LNCaP clone FGC (cell line): ENCODE measurements around the gene MPV17L2.

ENCODE experiments used
- DNase-seq: peaks from one replicate; pipeline ENCODE4 v3.0.0-alpha.2; 2011; ENCODE audit warnings: low read depth
- H3K4me3 ChIP-seq: 2 replicates; pipeline ENCODE4 v1.5.1; 2011; ENCODE audit warnings: mild to moderate bottlenecking, low read depth, low read length, control low read depth
- CTCF ChIP-seq: IDR thresholded peaks from 2 replicates; pipeline ENCODE4 v1.5.1; 2012; ENCODE audit warnings: mild to moderate bottlenecking; ENCODE audit not compliant: control insufficient read depth, insufficient read depth; ENCODE audit errors: extremely low read depth

Gene MPV17L2

GRCh38 chr19:18234194-18234593, 41.2 kb downstream of the MPV17L2 start:
- TF ChIP-seq CTCF: no peak

GRCh38 chr19:18239303-18239702, 46.3 kb downstream of the MPV17L2 start:
- DNase-seq: no peak
- no peak for TF ChIP-seq CTCF
- H3K4me3 ChIP-seq: no peak overlapping the region

More at GRCh38 chr19:18234194-18234593, 41.2 kb downstream of the MPV17L2 start:
- DNase-seq: no peak
- no peak overlapping the region for H3K4me3 ChIP-seq

DNA sequence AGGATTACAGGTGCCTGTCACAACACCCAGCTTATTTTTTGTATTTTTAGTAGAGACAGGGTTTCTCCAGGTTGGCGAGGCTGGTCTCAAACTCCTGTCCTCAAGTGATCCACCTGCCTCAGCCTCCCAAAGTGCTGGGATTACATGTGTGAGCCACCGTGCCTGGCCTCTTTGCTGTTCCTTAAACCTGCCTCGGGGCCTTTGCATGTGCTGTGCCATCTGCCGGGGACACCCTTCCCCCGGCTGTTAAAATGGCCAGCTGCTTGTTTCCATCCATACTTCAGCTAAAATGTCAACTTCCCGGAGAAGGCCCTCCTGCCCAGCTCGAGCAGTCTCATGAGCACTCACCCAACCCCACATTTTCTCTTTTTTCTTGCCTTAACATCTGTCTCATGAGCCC, 52.3 kb downstream of the MPV17L2 start:
- no peak for TF ChIP-seq CTCF
- H3K4me3 ChIP-seq: no peak overlapping the region
- no peak for DNase-seq
